Right atrium auricular region (tissue), 2 donors: ENCODE results near the gene SUSD2. TPM values are rescaled to one million over a fixed set of nuclear protein-coding genes. Genes with fewer than 3 reads are reported as not detected.

Source experiments
- DNase-seq: peaks from one replicate; pipeline ENCODE4 v3.0.0-alpha.2; 2019; ENCODE audit warnings: low spot score
- H3K27ac ChIP-seq, 2 donors: fragments of 200-600 bp; sonication (generic); 1 replicate in 1 of 2; 2 replicates in 1 of 2; pipeline ENCODE4 v1.5.1; 2016 to 2019
- H3K27me3 ChIP-seq, 2 donors: fragments of 200-600 bp; sonication (generic); one replicate each; pipeline versions ENCODE4 v1.5.1 to v1.6.0; 2017 to 2019
- H3K36me3 ChIP-seq: fragments of 200-600 bp; sonication (generic); one replicate; pipeline ENCODE4 v1.5.1; 2016
- H3K4me1 ChIP-seq, 2 donors: fragments of 200-600 bp; sonication (generic); one replicate each; pipeline versions ENCODE4 v1.5.1 to v1.6.0; 2017 to 2019
- H3K4me3 ChIP-seq, 2 donors: fragments of 200-600 bp; sonication (generic); 1 replicate in 1 of 2; 2 replicates in 1 of 2; pipeline ENCODE4 v1.5.1; 2017 to 2019; ENCODE audit warnings: mild to moderate bottlenecking in 1 of 2, moderate library complexity in 1 of 2
- H3K9me3 ChIP-seq, 2 donors: fragments of 200-600 bp; sonication (generic); one replicate each; pipeline ENCODE4 v1.5.1; 2019
- total RNA-seq, 2 donors: library from RNA; depleted of rRNA; stranded (reverse); fragments of >200 nt; gene quantifications; one replicate each; pipeline ENCODE4 v1.1.0, GENCODE V29; 2016
- TF ChIP-seq, protein P1 (sequence below), 2 donors: fragments of 200-600 bp; sonication (generic); IDR thresholded peaks; one replicate each; pipeline ENCODE4 v1.5.1; 2019; ENCODE audit warnings: antibody characterized with exemption in 2 of 2

SUSD2 gene
- total RNA-seq, 2 donors from 2014 or later = 4.9 to 9.5 TPM

DNA sequence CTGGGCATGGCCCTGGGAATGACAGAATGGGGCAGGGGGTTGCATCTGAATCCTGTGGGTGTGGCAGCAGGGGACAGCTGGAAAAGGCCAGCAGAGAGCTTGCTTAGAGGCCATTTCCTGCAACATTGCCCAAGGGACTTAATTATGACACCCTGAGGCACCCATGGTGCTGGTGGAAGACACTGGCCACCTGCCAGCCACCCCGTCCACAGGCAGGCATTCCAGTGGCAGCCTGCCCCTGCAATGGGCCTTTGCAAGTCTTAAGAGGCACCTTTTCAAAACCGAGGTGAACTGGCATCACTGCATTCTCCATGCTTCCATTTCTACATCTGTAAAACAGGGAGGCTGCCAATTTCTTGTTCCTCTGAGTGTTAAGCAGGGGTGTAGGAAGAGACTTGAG lies 21.6 kb upstream of the SUSD2 start:
- no peak overlapping the region for H3K4me3 ChIP-seq
- H3K27me3 ChIP-seq = no peaks in the 10 kb centered on the region
- no peaks in the 10 kb centered on the region for H3K9me3 ChIP-seq
- peak overlapping the region; percentile 91 to 94 for H3K27ac ChIP-seq
- H3K36me3 ChIP-seq = peaks cover 4% of the 10 kb centered on the region
- peaks cover 0 to 92% of the 10 kb centered on the region in 2 donors for H3K4me1 ChIP-seq
- TF ChIP-seq, protein P1, sequence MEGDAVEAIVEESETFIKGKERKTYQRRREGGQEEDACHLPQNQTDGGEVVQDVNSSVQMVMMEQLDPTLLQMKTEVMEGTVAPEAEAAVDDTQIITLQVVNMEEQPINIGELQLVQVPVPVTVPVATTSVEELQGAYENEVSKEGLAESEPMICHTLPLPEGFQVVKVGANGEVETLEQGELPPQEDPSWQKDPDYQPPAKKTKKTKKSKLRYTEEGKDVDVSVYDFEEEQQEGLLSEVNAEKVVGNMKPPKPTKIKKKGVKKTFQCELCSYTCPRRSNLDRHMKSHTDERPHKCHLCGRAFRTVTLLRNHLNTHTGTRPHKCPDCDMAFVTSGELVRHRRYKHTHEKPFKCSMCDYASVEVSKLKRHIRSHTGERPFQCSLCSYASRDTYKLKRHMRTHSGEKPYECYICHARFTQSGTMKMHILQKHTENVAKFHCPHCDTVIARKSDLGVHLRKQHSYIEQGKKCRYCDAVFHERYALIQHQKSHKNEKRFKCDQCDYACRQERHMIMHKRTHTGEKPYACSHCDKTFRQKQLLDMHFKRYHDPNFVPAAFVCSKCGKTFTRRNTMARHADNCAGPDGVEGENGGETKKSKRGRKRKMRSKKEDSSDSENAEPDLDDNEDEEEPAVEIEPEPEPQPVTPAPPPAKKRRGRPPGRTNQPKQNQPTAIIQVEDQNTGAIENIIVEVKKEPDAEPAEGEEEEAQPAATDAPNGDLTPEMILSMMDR (IDR thresholded peaks at IDR 0.05) = no peak
- DNase-seq = no peak

DNA sequence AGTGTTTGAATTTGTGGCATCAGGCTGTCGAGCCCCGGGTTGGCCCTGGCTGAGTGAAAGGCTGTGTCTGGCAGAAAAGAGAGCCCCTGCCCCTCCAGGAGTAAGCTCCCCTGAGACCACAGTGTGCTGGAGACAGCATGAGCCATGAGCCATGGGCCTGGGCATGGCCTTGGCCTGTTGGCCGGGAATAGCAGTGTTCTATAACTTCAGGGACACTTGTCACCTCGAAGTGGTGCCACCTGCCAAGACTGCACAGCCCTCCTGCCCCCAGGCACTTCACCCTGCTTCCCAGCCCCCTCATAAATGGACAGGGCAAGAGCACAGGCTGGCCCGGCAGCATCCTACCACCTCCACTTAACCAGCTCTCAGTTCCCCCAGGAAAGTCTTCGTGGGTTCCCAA lies 20.7 kb upstream of the SUSD2 start:
- H3K27me3 ChIP-seq = no peaks in the 10 kb centered on the region
- no peak for DNase-seq
- peaks cover 0 to 92% of the 10 kb centered on the region in 2 donors for H3K4me1 ChIP-seq
- TF ChIP-seq, protein P1 (IDR thresholded peaks at IDR 0.05) = no peak
- no peaks in the 10 kb centered on the region for H3K9me3 ChIP-seq
- peaks cover 13% of the 10 kb centered on the region for H3K36me3 ChIP-seq
- no peak overlapping the region for H3K4me3 ChIP-seq
- H3K27ac ChIP-seq = peak overlapping the region; percentile 91 to 94

DNA sequence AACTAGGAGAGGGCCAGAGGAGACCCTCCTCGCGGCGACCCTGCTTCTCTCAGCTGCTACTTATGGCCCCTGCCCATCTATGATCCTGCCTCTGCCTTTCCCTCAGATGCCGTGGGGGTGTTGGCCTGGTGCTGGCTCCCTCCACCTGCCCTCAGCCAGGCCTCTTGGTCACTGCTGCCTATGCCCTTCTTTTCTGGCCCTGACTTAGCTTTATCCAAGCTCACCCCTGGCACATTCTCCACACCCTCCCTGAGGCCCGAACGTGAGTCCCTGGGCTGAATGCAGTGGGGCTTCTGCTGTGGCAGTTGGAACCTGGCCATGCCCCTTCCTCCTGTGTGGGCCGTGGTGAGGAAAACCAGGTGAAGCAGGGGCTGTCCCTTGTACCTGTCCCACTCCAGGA lies 19.8 kb upstream of the SUSD2 start:
- Histone ChIP-seq H3K27ac (peak overlapping the region; percentile 91 to 94), H3K36me3 (peaks cover 19% of the 10 kb centered on the region), H3K4me1 (peaks cover 0 to 98% of the 10 kb centered on the region in 2 donors), H3K27me3 (no peaks in the 10 kb centered on the region), H3K9me3 (no peaks in the 10 kb centered on the region), H3K4me3 (no peak overlapping the region)
- no peak for DNase-seq
- TF ChIP-seq, protein P1 (IDR thresholded peaks at IDR 0.05) = no peak

DNA sequence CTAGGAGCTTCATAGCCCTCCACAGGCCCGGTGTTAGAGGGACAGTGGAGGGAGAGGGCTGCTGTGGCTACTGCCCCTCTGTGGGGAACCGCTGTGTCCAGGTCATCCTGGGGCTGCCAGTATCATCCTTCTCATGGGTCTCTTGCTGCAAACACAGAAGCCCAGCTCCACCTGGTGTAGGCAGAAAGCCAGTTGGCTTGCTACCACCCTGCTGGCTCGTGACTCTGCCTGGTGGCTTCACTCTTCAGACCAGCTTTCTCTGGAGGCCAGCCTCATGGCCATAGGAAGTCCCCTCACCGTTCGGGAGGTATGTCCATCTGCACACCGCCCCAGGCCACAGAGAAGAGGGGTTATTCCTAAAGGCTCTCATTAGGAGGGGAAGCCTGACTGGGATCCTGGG lies 19.4 kb upstream of the SUSD2 start:
- no peak for DNase-seq
- peak overlapping the region; percentile 91 to 94 for H3K27ac ChIP-seq
- H3K4me1 ChIP-seq = peaks cover 0 to 96% of the 10 kb centered on the region in 2 donors
- no peaks in the 10 kb centered on the region for H3K9me3 ChIP-seq
- TF ChIP-seq, protein P1 (IDR thresholded peaks at IDR 0.05) = no peak
- H3K4me3 ChIP-seq = no peak overlapping the region
- no peaks in the 10 kb centered on the region for H3K27me3 ChIP-seq
- peaks cover 23% of the 10 kb centered on the region for H3K36me3 ChIP-seq

DNA sequence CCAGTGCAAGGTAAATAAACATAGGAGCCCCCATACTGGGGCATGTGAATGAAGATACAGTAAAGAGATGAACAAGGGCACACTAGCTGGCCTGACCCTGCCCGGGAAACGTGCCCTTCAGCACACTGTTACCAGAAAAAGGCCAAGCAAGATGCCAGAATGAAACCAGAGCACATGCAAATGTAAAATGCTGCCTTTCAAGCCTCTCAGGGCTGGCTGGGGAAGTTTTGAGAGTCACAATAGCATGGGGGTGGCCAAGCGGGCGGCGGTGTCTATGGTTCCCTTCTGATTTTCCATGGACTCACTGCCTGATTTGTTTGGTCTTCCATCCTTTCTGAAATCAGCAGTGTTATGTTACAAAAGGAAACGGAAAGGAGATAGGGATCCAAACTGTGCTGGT lies 18.9 kb upstream of the SUSD2 start:
- H3K4me1 ChIP-seq = peaks cover 0 to 91% of the 10 kb centered on the region in 2 donors
- TF ChIP-seq, protein P1 (IDR thresholded peaks at IDR 0.05) = no peak
- H3K4me3 ChIP-seq = no peak overlapping the region
- peaks cover 28% of the 10 kb centered on the region for H3K36me3 ChIP-seq
- DNase-seq = no peak
- no peaks in the 10 kb centered on the region for H3K9me3 ChIP-seq
- no peaks in the 10 kb centered on the region for H3K27me3 ChIP-seq
- peak overlapping the region; percentile 91 to 94 for H3K27ac ChIP-seq

DNA sequence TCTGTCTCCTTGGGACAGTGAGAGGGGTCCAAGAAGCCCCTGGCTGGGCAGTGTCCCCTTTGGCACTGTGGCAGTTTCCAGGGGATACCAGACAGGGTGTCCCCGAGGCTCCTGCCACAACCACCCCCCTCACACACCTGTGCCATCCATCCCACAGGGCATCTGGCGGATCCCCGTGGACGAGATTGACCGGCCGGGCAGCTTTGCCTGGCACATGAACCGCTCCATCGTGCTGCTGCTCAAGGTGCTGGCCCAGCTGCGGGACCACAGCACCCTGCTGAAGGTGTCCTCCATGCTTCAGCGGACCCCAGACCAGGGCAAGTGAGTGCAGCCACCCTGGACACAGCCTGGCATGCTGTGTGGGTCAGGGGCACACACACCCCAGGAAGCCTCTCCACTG lies 17.0 kb upstream of the SUSD2 start:
- TF ChIP-seq, protein P1 (IDR thresholded peaks at IDR 0.05) = no peak
- no peak overlapping the region for H3K4me3 ChIP-seq
- no peak for DNase-seq
- H3K36me3 ChIP-seq = peaks cover 39% of the 10 kb centered on the region
- H3K27me3 ChIP-seq = no peaks in the 10 kb centered on the region
- no peaks in the 10 kb centered on the region for H3K9me3 ChIP-seq
- peak overlapping the region; percentile 91 to 94 for H3K27ac ChIP-seq
- H3K4me1 ChIP-seq = peaks cover 0 to 73% of the 10 kb centered on the region in 2 donors
